ENCODE results near the gene PLOD3. TPM values are rescaled to one million over a fixed set of nuclear protein-coding genes. Genes with fewer than 3 reads are reported as not detected.

The PLOD3 gene
- total and polyA plus RNA-seq, 10 donors: 20.4 to 72.5 (median 50.3) TPM

GRCh38 chr7:101223528-101223927 is 6.1 kb upstream of the PLOD3 start:
- Histone ChIP-seq H3K27ac (no peak overlapping the region), H3K27me3 (replicated peaks in 1 of 7) (no peaks in the 10 kb centered on the region), H3K36me3 (peaks cover 8 to 79% (median 47%) of the 10 kb centered on the region in 6 donors), H3K4me1 (peaks cover 12 to 43% (median 26%) of the 10 kb centered on the region in 6 donors), H3K9me3 (no peaks in the 10 kb centered on the region), H3K4me3 (no peak overlapping the region)
- TF ChIP-seq POLR2AphosphoS5 (IDR thresholded peaks at IDR 0.05) (peak in 1 of 3 donors; percentile 23), CTCF (IDR thresholded peaks at IDR 0.05 in 8 of 11, conservative IDR thresholded peaks at IDR 0.05 in 3 of 11) (no peak), POLR2A (IDR thresholded peaks at IDR 0.05) (no peak)
- intact Hi-C loops (cut with DNase I; ENCODE audit: low total_unique reads): no loop called here
- WGBS, 5 donors: 92 to 98% (median 98%) methylated on average over 15 of the region's 15 CpGs
- no peak for DNase-seq

- TF ChIP-seq POLR2A (IDR thresholded peaks at IDR 0.05): no peak
- TF ChIP-seq POLR2AphosphoS5 (IDR thresholded peaks at IDR 0.05): no peak
- no peak for TF ChIP-seq CTCF (IDR thresholded peaks at IDR 0.05 in 8 of 11, conservative IDR thresholded peaks at IDR 0.05 in 3 of 11)
- Histone ChIP-seq H3K27me3 (replicated peaks in 1 of 7) (no peaks in the 10 kb centered on the region), H3K4me3 (no peak overlapping the region), H3K36me3 (peaks cover 8 to 68% (median 41%) of the 10 kb centered on the region in 6 donors), H3K9me3 (no peaks in the 10 kb centered on the region), H3K4me1 (peaks cover 15 to 47% (median 28%) of the 10 kb centered on the region in 6 donors), H3K27ac (no peak overlapping the region)
- intact Hi-C loops (cut with DNase I; ENCODE audit: low total_unique reads): no loop called here
- WGBS, 5 donors: 91 to 96% (median 93%) methylated on average over 26 to 27 of the region's 27 CpGs
- DNase-seq: no peak
Measured at GRCh38 chr7:101222275-101222830, 5.0 kb upstream of the PLOD3 start.

- 66 to 90% (median 75%) methylated on average over 5 of the region's 5 CpGs for WGBS, 5 donors
- intact Hi-C loops (cut with DNase I; ENCODE audit: low total_unique reads): no loop called here
Measured at GRCh38 chr7:101220295-101220694, 2.9 kb upstream of the PLOD3 start.

More at GRCh38 chr7:101220295-101220694, 2.9 kb upstream of the PLOD3 start:
- Histone ChIP-seq H3K4me1 (peaks cover 20 to 67% (median 45%) of the 10 kb centered on the region in 6 donors), H3K27ac (no peak overlapping the region), H3K9me3 (no peaks in the 10 kb centered on the region), H3K36me3 (peaks cover 8 to 55% (median 29%) of the 10 kb centered on the region in 6 donors), H3K4me3 (no peak overlapping the region), H3K27me3 (replicated peaks in 1 of 7) (no peaks in the 10 kb centered on the region)
- no peak for DNase-seq
- TF ChIP-seq POLR2AphosphoS5 (IDR thresholded peaks at IDR 0.05) (no peak), CTCF (IDR thresholded peaks at IDR 0.05 in 8 of 11, conservative IDR thresholded peaks at IDR 0.05 in 3 of 11) (no peak), POLR2A (IDR thresholded peaks at IDR 0.05) (no peak)
